ENCODE data around the gene KCTD15.

DNA sequence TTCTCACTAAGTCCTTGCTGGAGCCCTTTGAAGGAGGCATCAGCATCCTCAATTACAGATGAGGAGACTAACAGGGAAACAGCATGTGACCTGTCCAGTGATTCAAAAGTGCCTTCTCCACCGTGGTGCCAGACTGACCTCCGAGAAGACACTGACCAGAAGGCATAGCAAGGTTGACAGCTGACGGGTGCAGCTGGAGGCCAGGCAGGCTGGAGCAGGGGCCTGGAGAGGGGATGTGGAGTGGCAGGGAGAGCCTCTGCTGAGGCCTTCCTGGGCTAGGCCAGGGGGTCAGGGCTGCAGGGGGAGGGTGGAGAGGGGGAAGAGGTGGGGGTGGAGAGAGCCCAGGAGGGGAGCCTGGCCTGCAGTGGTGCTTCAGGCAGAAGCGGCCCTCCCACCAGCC is 66.3 kb downstream of the KCTD15 start:
- TF ChIP-seq, protein P1, sequence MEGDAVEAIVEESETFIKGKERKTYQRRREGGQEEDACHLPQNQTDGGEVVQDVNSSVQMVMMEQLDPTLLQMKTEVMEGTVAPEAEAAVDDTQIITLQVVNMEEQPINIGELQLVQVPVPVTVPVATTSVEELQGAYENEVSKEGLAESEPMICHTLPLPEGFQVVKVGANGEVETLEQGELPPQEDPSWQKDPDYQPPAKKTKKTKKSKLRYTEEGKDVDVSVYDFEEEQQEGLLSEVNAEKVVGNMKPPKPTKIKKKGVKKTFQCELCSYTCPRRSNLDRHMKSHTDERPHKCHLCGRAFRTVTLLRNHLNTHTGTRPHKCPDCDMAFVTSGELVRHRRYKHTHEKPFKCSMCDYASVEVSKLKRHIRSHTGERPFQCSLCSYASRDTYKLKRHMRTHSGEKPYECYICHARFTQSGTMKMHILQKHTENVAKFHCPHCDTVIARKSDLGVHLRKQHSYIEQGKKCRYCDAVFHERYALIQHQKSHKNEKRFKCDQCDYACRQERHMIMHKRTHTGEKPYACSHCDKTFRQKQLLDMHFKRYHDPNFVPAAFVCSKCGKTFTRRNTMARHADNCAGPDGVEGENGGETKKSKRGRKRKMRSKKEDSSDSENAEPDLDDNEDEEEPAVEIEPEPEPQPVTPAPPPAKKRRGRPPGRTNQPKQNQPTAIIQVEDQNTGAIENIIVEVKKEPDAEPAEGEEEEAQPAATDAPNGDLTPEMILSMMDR (IDR thresholded peaks at IDR 0.05) = no peak
- TF ChIP-seq POLR2AphosphoS5 (IDR thresholded peaks at IDR 0.05) = no peak
- TF ChIP-seq POLR2A (IDR thresholded peaks at IDR 0.05) = no peak

Measured in upper lobe of left lung (tissue), 4 donors.